ENCODE results near the gene NEURL1B. TPM values are rescaled to one million over a fixed set of nuclear protein-coding genes. Genes with fewer than 3 reads are reported as not detected.

NEURL1B gene
- total RNA-seq, 1 donor from 2014 or later = 131 TPM

GRCh38 chr5:172727551-172727950, 86.5 kb downstream of the NEURL1B start:
- no peaks in the 10 kb centered on the region for H3K9me3 ChIP-seq
- H3K27ac ChIP-seq = no peak overlapping the region
- no peaks in the 10 kb centered on the region for H3K27me3 ChIP-seq
- H3K4me1 ChIP-seq = peaks cover 11 to 21% of the 10 kb centered on the region in 2 donors
- no peaks in the 10 kb centered on the region for H3K36me3 ChIP-seq
- no peak overlapping the region for H3K4me3 ChIP-seq
- DNase-seq (ENCODE audit: low spot score in 2 of 2) = no peak
- TF ChIP-seq CTCF (IDR thresholded peaks at IDR 0.05) = no peak
- intact Hi-C loops (cut with DNase I) = no loop called here

- DNase-seq (ENCODE audit: low spot score in 2 of 2) = no peak
- TF ChIP-seq CTCF (IDR thresholded peaks at IDR 0.05) = no peak
- no peaks in the 10 kb centered on the region for H3K36me3 ChIP-seq
- H3K4me3 ChIP-seq = no peak overlapping the region
- no peaks in the 10 kb centered on the region for H3K9me3 ChIP-seq
- H3K27me3 ChIP-seq = no peaks in the 10 kb centered on the region
- H3K4me1 ChIP-seq = peaks cover 16 to 24% of the 10 kb centered on the region in 2 donors
- intact Hi-C loops (cut with DNase I) = no loop called here
- no peak overlapping the region for H3K27ac ChIP-seq
Observed at GRCh38 chr5:172728481-172729241, 87.6 kb downstream of the NEURL1B start.

DNA sequence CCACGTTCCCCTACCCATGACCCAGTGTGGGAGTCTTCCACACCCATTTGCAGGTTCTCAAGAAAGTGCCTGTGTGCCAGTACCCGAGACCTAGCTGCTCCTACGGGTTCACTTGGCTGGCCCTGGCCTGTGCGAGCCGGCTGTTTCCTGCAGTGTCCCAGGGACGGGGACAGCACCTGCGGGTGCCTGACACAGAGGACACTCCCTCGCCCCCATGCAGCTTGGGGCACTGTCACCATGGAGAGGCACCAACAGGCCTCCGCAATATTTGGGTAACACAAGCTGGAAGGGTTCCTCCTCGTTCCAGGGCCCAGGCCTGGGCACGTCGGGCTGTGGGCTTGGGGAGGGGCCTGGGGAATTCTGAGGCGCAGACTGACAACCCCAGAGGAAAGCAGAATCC, 88.5 kb downstream of the NEURL1B start:
- Histone ChIP-seq H3K27me3 (no peaks in the 10 kb centered on the region), H3K36me3 (no peaks in the 10 kb centered on the region), H3K4me3 (no peak overlapping the region), H3K9me3 (no peaks in the 10 kb centered on the region), H3K4me1 (peaks cover 23 to 33% of the 10 kb centered on the region in 2 donors), H3K27ac (no peak overlapping the region)
- no peak for TF ChIP-seq CTCF (IDR thresholded peaks at IDR 0.05)
- intact Hi-C loops (cut with DNase I) = no loop called here
- no peak for DNase-seq (ENCODE audit: low spot score in 2 of 2)

GRCh38 chr5:172730222-172730621, 89.2 kb downstream of the NEURL1B start:
- H3K4me1 ChIP-seq = peaks cover 23 to 36% of the 10 kb centered on the region in 2 donors
- H3K4me3 ChIP-seq = no peak overlapping the region
- H3K9me3 ChIP-seq = no peaks in the 10 kb centered on the region
- peak overlapping the region in 1 of 2 donors; percentile 97 for H3K27ac ChIP-seq
- H3K27me3 ChIP-seq = no peaks in the 10 kb centered on the region
- intact Hi-C loops (cut with DNase I) = loop anchor here (5.0 kb wide), 2 partner anchors 67 to 142 kb away; no protein-coding TSS in a partner anchor
- no peak for DNase-seq (ENCODE audit: low spot score in 2 of 2)
- TF ChIP-seq CTCF (IDR thresholded peaks at IDR 0.05) = no peak
- no peaks in the 10 kb centered on the region for H3K36me3 ChIP-seq

DNA sequence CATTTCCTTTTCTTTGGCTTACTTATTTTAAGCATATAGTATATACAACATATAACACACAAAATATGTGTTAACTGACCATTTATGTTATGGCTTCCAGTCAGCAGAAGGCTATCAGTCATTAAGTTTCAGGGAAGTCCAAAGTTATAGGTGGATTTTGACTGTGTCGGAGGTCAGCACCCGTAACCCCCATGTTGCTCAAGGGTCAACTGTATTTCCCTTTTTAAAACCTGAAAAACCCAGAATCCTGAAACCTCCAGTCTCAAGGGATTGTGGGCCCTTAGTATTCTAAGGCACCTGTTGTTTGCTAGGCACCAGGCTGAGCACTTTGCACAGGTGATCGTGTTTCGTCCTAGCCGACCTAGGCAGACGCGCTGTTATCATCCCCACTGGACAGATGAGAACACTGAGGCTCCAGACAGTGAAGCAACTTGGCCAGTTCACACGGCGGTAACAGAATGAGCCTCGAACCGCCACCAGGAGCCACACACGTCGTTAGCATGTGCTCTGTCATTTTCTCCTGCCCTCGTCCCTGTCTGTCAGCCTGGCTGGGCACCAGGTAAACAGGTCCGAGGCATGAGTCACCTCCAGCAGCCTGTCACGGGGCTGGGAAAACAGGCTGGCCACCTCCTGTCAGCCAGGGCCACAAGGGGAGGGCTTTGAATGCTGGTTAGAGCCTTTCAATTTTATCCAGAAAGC, 90.1 kb downstream of the NEURL1B start:
- no peak for DNase-seq (ENCODE audit: low spot score in 2 of 2)
- peak overlapping the region; percentile 96 to 97 for H3K27ac ChIP-seq
- H3K27me3 ChIP-seq = no peaks in the 10 kb centered on the region
- H3K36me3 ChIP-seq = no peaks in the 10 kb centered on the region
- peaks cover 23 to 37% of the 10 kb centered on the region in 2 donors for H3K4me1 ChIP-seq
- TF ChIP-seq CTCF (IDR thresholded peaks at IDR 0.05) = no peak
- H3K4me3 ChIP-seq = no peak overlapping the region
- no peaks in the 10 kb centered on the region for H3K9me3 ChIP-seq
- intact Hi-C loops (cut with DNase I) = loop anchor here (5.0 kb wide), 2 partner anchors 66 to 141 kb away; no protein-coding TSS in a partner anchor

Data from ascending aorta (tissue), 2 donors.